ENCODE results near the gene ATG101. TPM values are rescaled to one million over a fixed set of nuclear protein-coding genes. Genes with fewer than 3 reads are reported as not detected.
A peak's percentile ranks its signal among the peaks of the same experiment; 100 is the strongest.

Gene ATG101
- total RNA-seq, 2 donors from 2014 or later, result 28.5 to 46.8 TPM

DNA sequence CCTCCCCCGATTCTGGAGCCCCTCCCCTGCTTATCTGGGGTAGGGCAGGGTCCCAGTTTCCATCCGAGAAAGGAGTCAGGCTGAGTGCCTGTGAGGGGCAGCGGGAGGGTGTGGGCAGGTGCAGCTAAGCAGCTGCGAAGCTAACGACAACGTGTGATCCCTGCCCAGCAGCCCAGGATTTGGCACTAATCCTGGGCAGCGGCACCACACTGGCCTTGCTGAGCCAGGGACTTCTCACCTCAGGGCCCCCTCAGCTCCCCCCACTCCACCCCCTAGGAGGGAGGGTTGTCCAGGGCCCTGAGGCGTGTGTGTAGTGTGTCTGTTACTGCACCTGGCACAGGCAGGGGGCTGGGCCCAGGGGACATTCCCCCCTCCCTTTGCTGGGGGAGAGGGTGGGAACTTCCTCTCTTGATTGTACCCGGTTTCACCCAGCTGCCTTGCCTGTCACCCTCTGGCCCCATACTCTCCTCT, 11.5 kb downstream of the ATG101 start:
- peak overlapping the region; percentile 34 to 63 for H3K27ac Mint-ChIP-seq
- peak in 1 of 2 donors; percentile 27 for ATAC-seq
- no peak for DNase-seq (ENCODE audit: low spot score in 2 of 2)
- no peaks in the 10 kb centered on the region for H3K9me3 Mint-ChIP-seq
- H3K36me3 Mint-ChIP-seq, result no peaks in the 10 kb centered on the region

- Mint-ChIP-seq H3K27ac (peak overlapping the region; percentile 34 to 45), H3K9me3 (no peaks in the 10 kb centered on the region), H3K36me3 (no peaks in the 10 kb centered on the region)
- ATAC-seq (no peak), DNase-seq (ENCODE audit: low spot score in 2 of 2) (no peak)
Observed at GRCh38 chr12:52082026-52082668, 12.4 kb downstream of the ATG101 start.

GRCh38 chr12:52082669-52082987, 12.8 kb downstream of the ATG101 start:
- H3K36me3 Mint-ChIP-seq, result no peaks in the 10 kb centered on the region
- DNase-seq (ENCODE audit: low spot score in 2 of 2) (no peak), ATAC-seq (no peak)
- H3K27ac Mint-ChIP-seq, result no peak overlapping the region
- no peaks in the 10 kb centered on the region for H3K9me3 Mint-ChIP-seq

DNA sequence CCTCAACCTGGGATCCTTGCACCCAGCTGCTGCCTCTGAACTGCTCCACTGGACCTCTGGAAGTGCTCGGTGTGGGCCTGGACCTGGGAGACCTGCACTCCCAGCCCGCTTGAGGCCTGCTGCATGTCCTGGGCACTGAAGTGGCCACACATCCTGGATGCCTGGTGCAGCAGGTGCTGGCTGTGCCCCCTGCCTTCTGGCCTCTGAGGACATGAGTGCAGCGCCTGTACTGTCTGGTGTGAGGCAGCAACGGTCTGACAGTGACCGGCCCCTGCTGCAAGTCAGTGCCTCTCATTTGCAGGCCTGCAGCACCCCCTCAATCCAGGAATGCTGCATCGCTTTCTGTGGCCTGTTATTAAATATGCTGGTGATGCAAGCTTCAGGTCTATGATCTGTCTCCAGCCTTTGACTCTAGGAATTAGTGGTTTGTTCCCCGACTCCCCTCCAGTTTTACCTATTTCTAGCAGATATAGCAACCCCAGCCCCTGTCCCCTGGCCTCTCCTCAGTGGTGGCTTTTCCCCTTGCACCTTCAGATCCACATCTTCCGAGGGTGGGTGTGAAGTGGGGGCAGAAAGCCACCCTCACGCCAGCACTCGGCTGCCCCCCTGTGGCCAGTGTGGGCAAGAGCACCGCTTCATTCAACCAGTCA, 13.3 kb downstream of the ATG101 start:
- H3K27ac Mint-ChIP-seq, result no peak overlapping the region
- no peaks in the 10 kb centered on the region for H3K9me3 Mint-ChIP-seq
- DNase-seq (ENCODE audit: low spot score in 2 of 2) (peak in 1 of 2 donors; percentile 82), ATAC-seq (peak; percentile 74 to 82)
- no peaks in the 10 kb centered on the region for H3K36me3 Mint-ChIP-seq

- H3K27ac Mint-ChIP-seq, result no peak overlapping the region
- ATAC-seq (no peak), DNase-seq (ENCODE audit: low spot score in 2 of 2) (no peak)
- H3K9me3 Mint-ChIP-seq, result no peaks in the 10 kb centered on the region
- no peaks in the 10 kb centered on the region for H3K36me3 Mint-ChIP-seq
Observed at GRCh38 chr12:52083638-52083996, 13.8 kb downstream of the ATG101 start.

DNA sequence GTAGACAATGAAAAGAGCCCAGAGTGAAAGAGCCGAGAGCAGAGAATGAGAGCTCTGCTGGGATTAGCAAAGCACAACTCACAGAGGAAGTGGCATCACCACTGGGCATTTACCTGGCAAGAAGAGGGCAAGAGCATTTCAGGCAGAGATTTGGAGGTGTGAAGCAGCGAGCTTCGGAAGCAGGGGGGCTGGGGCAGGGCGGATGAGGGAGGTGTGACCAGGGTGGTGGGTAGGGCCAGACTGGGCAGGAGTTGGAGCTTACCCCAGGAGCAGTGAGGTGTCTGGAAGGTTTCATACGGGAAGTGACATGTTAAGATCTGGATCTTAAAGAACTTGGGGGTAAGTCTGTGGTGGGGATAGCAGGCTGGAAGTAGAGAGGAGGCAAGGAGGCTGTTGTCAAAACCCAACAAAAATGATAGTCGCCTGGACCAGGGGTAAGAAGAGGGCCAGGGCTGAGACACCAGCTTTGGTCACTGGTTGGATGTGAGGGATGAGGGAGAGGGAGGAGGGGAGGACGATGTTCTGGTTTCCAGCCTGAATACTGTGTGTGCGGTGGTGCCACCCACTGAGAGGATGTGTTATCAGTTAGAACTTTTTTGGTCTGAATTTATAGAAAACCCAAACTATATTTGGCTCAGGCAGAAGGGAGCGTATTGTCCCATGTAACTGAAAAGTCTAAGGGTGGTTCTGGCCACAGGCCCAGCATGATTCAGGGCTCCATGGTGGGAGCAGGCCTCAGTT, 14.9 kb downstream of the ATG101 start:
- no peaks in the 10 kb centered on the region for H3K9me3 Mint-ChIP-seq
- H3K36me3 Mint-ChIP-seq, result no peaks in the 10 kb centered on the region
- DNase-seq (ENCODE audit: low spot score in 2 of 2), result no peak
- no peak overlapping the region for H3K27ac Mint-ChIP-seq
- ATAC-seq, result no peak

DNA sequence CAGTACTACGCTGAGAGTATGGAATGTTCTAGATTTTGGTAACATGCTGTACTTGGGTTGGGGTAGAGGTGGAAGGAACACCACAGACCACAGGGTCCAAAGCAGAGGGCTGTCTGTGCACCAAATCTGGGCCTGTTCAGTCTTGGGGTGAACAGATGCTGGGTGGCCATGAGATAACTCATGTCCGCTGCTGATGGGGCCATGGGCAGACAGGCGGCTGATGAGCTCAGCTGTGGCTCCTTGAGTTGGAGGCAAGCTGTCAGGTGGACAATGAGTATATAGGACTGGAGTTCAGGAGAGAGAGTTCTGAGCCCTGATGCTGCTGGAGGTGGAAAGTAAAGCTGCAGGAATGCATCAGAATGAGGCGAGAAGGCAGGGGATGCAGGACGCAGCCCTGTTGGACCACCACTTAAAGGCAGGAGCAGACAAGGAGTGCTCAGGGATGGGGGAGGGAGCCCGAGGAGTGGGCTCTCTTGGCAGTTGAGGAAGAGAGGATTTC, 16.0 kb downstream of the ATG101 start:
- H3K36me3 Mint-ChIP-seq, result no peaks in the 10 kb centered on the region
- ATAC-seq, result no peak
- DNase-seq (ENCODE audit: low spot score in 2 of 2), result no peak

GRCh38 chr12:52086366-52086765, 16.6 kb downstream of the ATG101 start:
- Mint-ChIP-seq H3K9me3 (no peaks in the 10 kb centered on the region), H3K27ac (peak overlapping the region in 1 of 2 donors; percentile 46), H3K36me3 (no peaks in the 10 kb centered on the region)
- DNase-seq (ENCODE audit: low spot score in 2 of 2) (no peak), ATAC-seq (no peak)

More for the DNA sequence above, 16.0 kb downstream of the ATG101 start:
- Mint-ChIP-seq H3K27ac (no peak overlapping the region), H3K9me3 (no peaks in the 10 kb centered on the region)

DNA sequence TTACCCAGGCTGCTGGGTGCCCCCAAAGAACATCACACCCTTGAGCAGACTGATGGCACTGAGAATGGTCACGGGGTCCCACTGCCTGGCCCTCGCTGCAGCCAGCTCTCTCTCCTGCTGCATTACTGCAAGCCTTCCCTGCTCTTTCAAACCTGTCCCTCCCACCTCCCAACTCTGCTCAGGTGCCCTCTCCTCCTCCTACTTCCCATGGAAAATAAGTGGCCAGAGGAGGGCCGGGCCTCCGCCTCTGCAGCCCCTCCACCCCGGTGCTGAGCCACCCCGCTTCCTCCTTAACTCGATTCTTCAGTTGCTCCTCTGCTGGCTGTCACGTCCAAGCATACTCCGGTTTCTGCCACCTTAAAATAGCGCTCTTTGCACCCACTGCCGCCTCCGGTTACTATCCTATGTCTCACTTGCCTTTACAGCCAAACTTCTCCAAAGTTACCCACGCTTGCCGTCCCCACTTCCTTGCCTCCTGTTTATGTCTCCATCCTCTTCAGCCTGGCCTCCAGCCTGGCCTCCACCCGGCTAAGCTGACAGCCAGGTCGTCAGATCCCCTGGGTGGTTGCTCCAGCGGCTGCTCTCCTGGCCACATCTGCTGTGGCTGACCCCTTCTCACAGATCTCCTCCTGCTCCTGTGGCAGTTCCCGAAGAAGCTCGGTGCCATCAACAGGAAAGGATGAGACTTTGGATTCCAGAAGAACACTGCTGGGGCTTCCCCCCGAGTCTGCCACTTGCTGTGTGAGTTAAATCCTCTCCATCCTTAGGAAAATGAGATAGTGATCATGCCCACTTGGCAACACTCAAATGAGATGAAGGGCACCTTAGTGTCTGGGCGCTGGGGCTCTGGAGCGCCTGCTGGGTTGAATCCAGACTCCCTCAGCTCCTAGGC, 17.4 kb downstream of the ATG101 start:
- no peak overlapping the region for H3K27ac Mint-ChIP-seq
- DNase-seq (ENCODE audit: low spot score in 2 of 2) (no peak), ATAC-seq (no peak)
- H3K9me3 Mint-ChIP-seq, result no peaks in the 10 kb centered on the region
- no peaks in the 10 kb centered on the region for H3K36me3 Mint-ChIP-seq

GRCh38 chr12:52087961-52088820, 18.4 kb downstream of the ATG101 start:
- no peak for ATAC-seq
- H3K9me3 Mint-ChIP-seq, result no peaks in the 10 kb centered on the region

GRCh38 chr12:52089491-52089890, 19.7 kb downstream of the ATG101 start:
- DNase-seq (ENCODE audit: low spot score in 2 of 2) (no peak), ATAC-seq (no peak)
- Mint-ChIP-seq H3K27ac (no peak overlapping the region), H3K9me3 (no peaks in the 10 kb centered on the region), H3K36me3 (no peaks in the 10 kb centered on the region)

More at GRCh38 chr12:52087961-52088820, 18.4 kb downstream of the ATG101 start:
- Mint-ChIP-seq H3K27ac (peak overlapping the region in 1 of 2 donors; percentile 40), H3K36me3 (no peaks in the 10 kb centered on the region)
- DNase-seq (ENCODE audit: low spot score in 2 of 2), result no peak

GRCh38 chr12:52090291-52090690, 20.5 kb downstream of the ATG101 start:
- Mint-ChIP-seq H3K9me3 (no peaks in the 10 kb centered on the region), H3K27ac (no peak overlapping the region), H3K36me3 (no peaks in the 10 kb centered on the region)
- DNase-seq (ENCODE audit: low spot score in 2 of 2), result no peak
- no peak for ATAC-seq

GRCh38 chr12:52091061-52091460, 21.3 kb downstream of the ATG101 start:
- ATAC-seq (no peak), DNase-seq (ENCODE audit: low spot score in 2 of 2) (no peak)
- H3K27ac Mint-ChIP-seq, result no peak overlapping the region
- H3K9me3 Mint-ChIP-seq, result no peaks in the 10 kb centered on the region
- no peaks in the 10 kb centered on the region for H3K36me3 Mint-ChIP-seq

GRCh38 chr12:52091869-52092268, 22.1 kb downstream of the ATG101 start:
- H3K9me3 Mint-ChIP-seq, result no peaks in the 10 kb centered on the region
- H3K27ac Mint-ChIP-seq, result no peak overlapping the region
- DNase-seq (ENCODE audit: low spot score in 2 of 2), result no peak
- H3K36me3 Mint-ChIP-seq, result no peaks in the 10 kb centered on the region
- ATAC-seq, result no peak

DNA sequence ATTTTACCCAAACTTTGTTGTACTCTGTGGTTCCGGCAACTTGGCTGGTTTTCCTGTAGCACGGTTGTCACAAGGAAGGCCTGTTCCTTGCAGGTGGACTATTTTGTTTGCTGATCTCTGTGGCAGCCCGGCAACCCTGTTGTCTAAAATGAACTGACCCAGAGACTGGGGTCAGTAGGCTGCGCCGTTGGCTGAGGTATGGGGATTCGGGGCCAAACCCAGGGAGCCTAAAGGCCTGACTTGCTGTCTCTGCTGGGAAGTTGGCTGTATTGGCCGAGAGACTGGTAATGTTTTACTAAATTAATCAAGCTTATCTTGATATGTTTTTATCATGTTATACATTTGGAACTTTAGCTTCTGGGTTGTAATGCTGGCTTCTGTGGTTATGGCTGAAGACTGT, 23.6 kb downstream of the ATG101 start:
- ATAC-seq, result no peak
- no peak overlapping the region for H3K27ac Mint-ChIP-seq
- no peaks in the 10 kb centered on the region for H3K36me3 Mint-ChIP-seq
- H3K9me3 Mint-ChIP-seq, result no peaks in the 10 kb centered on the region
- DNase-seq (ENCODE audit: low spot score in 2 of 2), result no peak
